GM19395 (cell line): ENCODE results near the gene ZNF536.
"Not testable (repeated sequence)": the region's sequence is repeated elsewhere in the genome, so short reads cannot be mapped to it uniquely, and the experiment has no call there.

Experiments used
- ATAC-seq: cut with Tn5 transposase; IDR thresholded peaks from one replicate; pipeline ENCODE4 v1.9.1; 2021; ENCODE audit warnings: mild to moderate bottlenecking, moderate library complexity; ENCODE audit not compliant: unreplicated experiment

The ZNF536 gene

GRCh38 chr19:30473334-30473867, 101.2 kb downstream of the ZNF536 start:
- no peak for ATAC-seq

DNA sequence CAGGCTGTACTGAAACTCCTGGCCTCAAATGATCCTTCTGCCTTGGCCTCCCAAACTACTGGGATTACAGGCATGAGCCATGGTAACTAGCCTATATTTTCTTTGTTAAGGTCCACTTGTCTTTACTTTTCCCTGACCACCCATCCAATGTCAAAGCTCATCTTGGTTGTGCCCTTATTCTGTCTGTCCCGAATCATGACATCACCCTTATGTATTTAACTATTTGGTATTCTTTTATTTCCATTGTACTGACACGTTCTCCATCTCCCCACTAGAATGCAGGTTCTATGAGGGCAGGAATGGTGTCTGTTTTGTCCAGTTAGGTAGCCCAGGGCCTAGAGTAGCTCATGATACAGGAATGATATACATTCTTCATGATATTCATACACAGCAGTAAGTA, 104.8 kb downstream of the ZNF536 start:
- ATAC-seq, result no peak

GRCh38 chr19:30479231-30479630, 107.0 kb downstream of the ZNF536 start:
- no peak for ATAC-seq

DNA sequence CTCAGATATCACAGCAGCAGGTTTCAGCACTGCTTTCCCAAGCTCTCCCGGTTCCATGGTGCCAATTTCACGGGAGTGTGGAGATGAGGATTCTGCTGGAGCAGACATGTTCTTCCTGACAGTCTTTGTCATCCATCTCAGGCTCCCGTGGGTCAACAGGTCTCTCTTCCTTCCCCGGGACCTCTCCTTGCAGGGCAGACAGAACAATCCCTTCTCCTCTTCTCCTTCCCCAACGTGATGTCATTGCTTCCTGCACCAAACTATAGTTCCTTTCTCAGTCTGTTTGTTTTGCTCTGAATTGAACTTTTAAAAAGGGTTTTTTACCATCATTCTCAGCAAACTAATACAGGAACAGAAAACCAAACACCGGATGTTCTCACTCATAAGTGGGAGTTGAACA, 107.9 kb downstream of the ZNF536 start:
- no peak for ATAC-seq

- no peak for ATAC-seq
These were observed 108.9 kb downstream of the ZNF536 start for GRCh38 chr19:30481063-30481462.

DNA sequence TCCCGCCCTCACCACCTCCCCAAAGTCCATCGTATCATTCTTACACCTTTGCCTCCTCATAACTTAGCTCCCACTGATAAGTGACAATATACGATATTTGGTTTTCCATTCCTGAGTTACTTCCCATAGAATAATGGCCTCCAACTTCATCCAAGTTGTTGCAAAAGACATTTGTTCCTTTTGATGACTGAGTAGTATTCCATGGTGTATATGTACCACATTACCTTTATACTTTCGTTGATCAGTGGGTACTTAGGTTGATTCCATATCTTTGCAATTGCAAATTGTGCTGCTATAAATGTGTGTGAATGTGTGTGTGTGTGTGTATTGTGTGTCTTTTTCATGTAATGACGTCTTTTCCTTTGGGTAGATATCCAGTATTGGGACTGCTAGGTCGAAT, 109.6 kb downstream of the ZNF536 start:
- ATAC-seq, result no peak

DNA sequence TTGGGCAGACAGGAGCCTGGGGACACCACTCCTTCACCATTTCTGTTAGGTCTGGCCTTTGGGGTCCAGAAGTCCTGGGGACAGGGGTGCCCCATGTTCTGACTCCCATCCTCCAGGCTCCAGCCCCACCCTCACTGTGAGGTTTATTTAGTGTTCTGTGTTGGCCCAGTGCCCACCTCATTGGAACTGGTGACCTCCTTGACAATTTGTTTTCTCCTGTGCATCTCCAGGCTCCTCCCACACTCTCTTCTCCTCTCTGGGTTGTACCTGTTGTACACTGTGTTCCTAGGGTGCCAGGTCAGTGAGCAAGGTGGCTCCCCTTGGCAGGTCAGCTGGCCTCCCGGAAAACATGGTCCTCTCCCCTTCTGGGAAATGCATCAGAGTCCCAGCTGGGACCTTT, 110.8 kb downstream of the ZNF536 start:
- ATAC-seq, result no peak

GRCh38 chr19:30486250-30486649, 114.1 kb downstream of the ZNF536 start:
- ATAC-seq, result not testable (repeated sequence)

DNA sequence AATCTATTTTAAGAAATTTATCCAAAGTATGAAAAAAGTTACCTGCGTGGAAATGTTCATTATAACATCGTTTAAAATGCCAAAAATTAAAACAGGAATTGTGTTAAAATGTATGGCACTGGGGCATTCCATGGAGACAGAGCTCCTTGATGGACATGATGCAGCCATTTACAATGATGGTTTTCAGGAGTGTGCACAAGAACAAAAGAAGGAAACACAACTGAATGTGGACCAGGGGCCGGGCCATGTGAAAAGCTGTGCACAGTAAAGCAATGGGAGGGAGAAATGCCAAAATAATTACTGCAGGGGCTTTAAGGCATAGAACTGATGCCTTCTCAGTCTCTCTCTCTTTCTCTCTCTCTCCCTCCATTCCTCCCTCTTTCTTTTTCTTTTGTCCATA, 115.0 kb downstream of the ZNF536 start:
- ATAC-seq, result no peak

- ATAC-seq, result no peak
These were observed 116.0 kb downstream of the ZNF536 start for GRCh38 chr19:30488191-30488590.

GRCh38 chr19:30490760-30491159, 118.6 kb downstream of the ZNF536 start:
- no peak for ATAC-seq

DNA sequence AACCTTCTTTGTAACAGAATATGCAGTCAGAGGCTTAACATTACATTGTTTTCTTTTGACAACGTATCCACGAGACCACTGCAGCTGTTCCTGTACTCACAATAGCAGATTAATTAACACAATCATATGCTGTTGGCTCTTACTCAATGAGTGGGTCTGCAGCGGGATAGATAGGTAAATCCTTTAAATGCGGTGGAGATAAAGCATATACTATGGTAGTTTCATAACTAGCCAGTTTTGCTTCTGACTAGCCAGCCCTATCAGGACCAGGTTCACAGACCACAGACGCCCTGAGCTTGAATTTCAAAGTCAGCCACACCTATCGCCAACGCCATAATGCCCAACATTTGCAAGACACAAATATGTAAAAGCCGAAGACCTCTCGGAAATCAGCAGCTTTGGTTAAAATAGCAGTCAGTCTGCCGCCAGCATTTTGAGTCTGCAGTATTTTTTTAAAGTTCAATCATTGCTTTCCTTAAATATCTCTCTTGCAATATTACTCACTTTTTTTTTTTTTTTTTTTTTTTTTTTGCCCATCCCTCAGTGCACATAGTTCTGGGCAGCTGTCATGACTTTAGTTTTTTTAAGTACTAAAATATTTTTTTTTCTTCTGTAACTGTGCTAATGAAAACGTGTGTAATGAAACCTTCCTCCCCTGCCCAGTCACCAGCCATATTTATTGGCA, 120.5 kb downstream of the ZNF536 start:
- ATAC-seq, result no peak

DNA sequence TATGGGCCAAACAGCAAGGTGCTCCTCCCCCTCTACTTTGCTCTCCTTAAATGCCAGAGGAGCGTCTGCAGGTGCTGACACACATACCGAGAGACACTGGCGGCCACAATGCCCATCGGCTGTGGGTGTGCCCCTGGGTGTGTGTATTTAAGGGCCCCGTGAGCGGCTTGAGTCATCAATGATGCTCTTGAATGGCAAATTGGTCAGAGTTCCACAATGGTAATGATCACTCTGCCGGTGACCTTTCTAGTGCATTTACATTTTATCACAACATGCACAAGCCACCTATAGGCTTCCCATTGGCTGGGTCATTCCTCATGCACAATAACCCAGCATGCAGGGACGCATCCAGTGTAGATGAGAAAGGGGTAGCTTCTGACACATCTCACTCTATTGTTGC, 124.8 kb downstream of the ZNF536 start:
- no peak for ATAC-seq

DNA sequence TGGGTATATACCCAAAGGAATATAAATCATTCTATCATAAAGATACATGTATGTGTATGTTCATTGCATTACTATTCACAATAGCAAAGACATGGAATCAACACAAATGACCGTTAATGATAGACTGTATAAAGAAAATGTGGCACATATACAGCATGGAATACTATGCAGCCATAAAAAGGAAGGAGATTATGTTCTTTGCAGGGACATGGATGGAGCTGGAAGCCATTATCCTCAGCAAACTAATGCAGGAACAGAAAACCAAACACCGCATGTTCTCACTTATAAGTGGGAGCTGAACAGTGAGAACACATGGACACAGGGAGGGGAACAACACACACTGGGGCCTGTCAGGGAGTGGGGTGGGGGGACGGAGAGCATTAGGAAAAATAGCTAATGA, 125.9 kb downstream of the ZNF536 start:
- ATAC-seq, result not testable (repeated sequence)

- ATAC-seq, result no peak
These were observed 126.5 kb downstream of the ZNF536 start for GRCh38 chr19:30498707-30499106.

DNA sequence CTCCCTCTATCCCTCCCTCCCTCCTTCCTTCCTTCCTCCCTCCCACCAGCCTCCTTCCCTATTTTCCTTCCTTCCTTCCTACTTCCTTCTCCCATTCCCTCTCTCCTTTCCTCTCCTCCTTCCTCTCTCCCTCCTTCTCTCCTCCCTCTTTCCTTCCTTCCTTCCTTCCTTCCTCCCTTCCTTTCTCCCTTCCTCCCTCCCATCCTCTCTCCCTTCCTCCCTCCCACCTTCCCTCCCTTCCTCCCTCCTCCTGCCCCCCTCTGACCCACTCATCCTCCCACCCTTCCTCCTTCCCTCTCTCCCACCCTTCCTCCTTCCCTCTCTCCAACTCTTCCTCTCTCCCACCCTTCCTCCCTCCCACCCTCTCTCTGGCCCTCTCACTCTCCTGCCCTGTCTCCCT, 132.1 kb downstream of the ZNF536 start:
- no peak for ATAC-seq

DNA sequence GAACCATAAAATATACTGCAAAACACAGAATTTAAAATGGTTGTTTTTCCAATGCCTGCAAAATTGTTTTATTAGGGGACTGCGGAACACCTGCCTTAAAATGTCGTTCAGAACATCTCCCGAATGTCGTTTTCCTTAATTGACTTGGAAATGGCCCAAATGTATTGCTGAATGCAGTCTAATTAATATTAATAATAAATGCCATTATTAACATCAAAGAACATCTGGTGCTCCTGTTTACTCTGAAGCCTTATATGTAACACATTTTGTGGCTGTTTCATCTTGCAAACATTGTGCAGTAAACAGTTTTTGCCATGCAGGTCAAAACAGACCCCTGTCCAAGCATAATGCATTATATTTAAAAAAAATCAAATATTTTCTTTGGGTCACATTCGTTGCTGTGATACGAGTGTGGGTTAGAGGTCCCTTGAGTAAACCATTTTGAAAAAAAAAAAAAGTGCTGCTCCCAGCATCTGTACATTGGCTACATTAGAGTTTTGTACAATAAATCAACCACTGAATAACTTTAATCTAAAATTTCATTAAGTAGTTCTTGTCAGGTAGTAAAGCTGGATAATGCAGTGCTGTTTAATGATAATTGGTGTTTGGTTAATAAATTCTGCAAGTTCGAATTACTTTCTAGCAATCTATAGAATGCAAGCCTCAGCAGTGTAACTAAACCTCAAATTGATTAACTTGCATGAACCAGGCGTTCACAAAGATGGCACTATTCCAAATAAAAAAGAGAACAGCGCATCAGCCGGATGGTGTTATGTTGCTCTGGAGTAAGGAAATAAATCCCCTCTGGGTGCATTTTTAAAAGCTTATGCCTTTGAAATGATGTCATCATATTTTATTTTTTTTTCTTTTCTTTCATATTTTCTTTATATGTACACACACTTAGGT, 140.2 kb downstream of the ZNF536 start:
- ATAC-seq, result no peak

DNA sequence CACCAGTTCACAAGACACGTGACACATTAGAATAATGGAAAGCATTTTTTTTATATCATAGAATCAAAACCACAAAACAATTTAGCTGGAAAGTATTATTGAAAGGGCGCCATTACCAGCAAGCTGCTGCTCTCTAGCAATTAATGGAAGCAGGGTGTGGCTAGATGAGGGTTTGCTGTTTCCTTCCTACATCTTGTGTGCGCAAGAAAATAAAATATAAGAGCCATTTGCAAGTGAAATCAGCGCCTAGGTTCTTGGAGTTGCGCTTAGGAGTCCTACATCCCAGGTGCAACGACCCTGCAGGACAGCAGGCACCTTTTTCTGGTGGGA, 140.9 kb downstream of the ZNF536 start:
- ATAC-seq, result no peak

DNA sequence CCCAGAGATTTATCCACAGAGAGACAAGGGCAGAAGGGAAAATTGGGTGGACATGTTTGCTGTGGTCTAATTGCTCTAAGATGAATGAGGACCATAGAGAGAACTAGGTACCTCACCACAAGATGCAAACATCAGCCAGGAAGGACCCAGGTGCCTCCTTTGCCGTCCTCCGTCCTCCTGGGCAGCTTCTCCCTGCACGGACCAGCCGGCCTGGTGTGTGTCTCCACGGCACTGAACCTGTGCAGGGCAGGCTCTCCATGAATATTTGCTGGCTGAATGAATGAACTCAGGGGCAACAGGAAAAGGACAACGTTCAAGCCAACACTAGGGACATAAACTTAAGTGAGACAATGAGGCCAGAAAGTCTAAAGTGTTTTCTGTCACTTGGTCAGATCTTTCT, 143.9 kb downstream of the ZNF536 start:
- no peak for ATAC-seq

- no peak for ATAC-seq
These were observed 144.3 kb downstream of the ZNF536 start for GRCh38 chr19:30516531-30516930.

DNA sequence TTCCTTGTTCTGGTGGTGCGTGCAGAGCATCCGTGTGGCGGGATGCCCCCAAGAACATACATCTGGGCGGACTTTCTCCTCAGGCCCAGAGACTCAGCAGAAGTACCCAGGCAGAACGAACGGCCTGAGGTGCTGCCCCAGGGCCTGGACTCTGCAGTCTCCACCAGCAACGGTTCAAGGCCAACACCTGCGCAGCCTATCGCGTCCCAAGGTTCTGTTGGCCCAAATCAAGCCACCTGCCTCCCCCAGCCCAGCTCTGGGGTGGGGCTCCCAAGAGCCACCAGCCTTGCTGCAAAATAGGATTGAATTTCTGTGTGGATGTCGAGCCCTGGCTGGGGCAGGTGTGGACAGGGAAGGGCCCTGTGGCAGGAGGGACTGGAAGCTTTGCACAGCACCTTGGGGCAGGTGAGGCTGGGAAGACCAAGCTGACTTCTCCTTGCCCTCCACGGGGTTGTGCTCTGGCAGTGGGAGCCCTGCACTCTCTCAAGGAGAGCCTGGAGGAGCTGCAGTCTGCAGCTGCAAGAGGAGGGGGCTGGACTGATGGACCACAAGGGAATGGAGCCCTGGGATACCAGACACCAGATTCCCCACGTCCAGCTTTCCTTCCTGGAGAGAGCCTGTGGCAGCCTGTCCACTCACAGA, 146.9 kb downstream of the ZNF536 start:
- ATAC-seq, result no peak
